ENCODE results near the gene ST7.

The ST7 gene

DNA sequence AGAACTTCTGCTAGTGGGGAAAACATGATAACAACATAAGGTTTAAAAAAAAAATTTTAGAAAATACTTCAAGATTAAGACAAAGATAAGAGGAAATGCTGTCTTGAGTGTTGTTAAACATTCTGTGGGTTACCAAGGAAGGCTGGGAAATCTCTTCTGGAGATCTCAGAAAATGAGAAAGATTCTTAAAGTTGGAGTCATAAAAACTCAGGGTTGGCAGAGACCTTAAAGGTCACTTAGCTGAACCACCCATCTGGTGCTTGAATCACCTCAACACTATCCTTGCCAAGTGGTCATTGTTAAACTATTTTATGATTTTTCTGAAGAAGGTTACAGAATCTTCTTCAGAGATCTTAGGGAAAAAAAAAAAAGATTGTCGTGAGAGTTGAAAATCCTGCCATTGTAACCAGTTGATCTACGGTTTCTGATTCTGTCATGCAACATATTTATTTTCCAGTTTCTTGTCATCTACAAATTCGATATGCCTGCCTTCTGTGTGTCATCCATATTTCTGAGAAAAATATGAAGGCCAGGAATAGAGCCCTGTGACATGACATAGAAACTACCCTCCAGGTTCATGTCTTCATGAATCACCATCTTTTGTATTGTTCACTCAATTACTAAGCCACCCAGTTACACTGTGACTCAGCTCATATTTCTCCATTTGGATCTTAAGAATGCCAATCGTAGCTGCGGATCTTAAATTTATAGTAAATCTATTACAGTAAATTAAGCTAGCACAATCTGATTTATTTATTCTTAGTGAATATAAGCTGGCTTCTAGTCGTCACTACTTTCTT lies 179.2 kb downstream of the ST7 start:
- H3F3A ChIP-seq (ENCODE audit: low read depth), result no peaks in the 10 kb centered on the region
- H3K9me2 ChIP-seq (replicated peaks; ENCODE audit: low read depth, low read length), result no peaks in the 10 kb centered on the region
- no peaks in the 10 kb centered on the region for H3K9me3 ChIP-seq (ENCODE audit: insufficient read depth, low read depth, low read length)
- TF ChIP-seq CTCF (conservative IDR thresholded peaks at IDR 0.05; ENCODE audit: low read length), result no peak
- no peaks in the 10 kb centered on the region for H3K27me3 ChIP-seq (ENCODE audit: insufficient read depth, low read length, poor library complexity, severe bottlenecking)
- no peak overlapping the region for H3K4me2 ChIP-seq (ENCODE audit: low read depth, low read length, poor library complexity, severe bottlenecking)
- H3K36me3 ChIP-seq (ENCODE audit: insufficient read depth, low read length), result no peaks in the 10 kb centered on the region
- H2AFZ ChIP-seq (ENCODE audit: low read length), result no peak overlapping the region
- no peaks in the 10 kb centered on the region for H4K20me1 ChIP-seq (ENCODE audit: insufficient read depth, low read length, poor library complexity, severe bottlenecking)
- H3K9ac ChIP-seq (ENCODE audit: low read depth, low read length, poor library complexity, severe bottlenecking), result no peak overlapping the region
- no peak overlapping the region for H3K4me3 ChIP-seq (ENCODE audit: low read length, poor library complexity, severe bottlenecking)
- no peaks in the 10 kb centered on the region for H3K4me1 ChIP-seq (ENCODE audit: insufficient read depth, low read length, poor library complexity, severe bottlenecking)
- H3K79me2 ChIP-seq (ENCODE audit: insufficient read depth, low read length), result no peaks in the 10 kb centered on the region

GRCh38 chr7:117133125-117133524 lies 179.8 kb downstream of the ST7 start:
- no peak overlapping the region for H3K4me3 ChIP-seq (ENCODE audit: low read length, poor library complexity, severe bottlenecking)
- H3K79me2 ChIP-seq (ENCODE audit: insufficient read depth, low read length), result no peaks in the 10 kb centered on the region
- no peaks in the 10 kb centered on the region for H3K9me3 ChIP-seq (ENCODE audit: insufficient read depth, low read depth, low read length)
- H3K9ac ChIP-seq (ENCODE audit: low read depth, low read length, poor library complexity, severe bottlenecking), result no peak overlapping the region
- no peaks in the 10 kb centered on the region for H3K9me2 ChIP-seq (replicated peaks; ENCODE audit: low read depth, low read length)
- no peaks in the 10 kb centered on the region for H3K27me3 ChIP-seq (ENCODE audit: insufficient read depth, low read length, poor library complexity, severe bottlenecking)
- H3F3A ChIP-seq (ENCODE audit: low read depth), result no peaks in the 10 kb centered on the region
- no peaks in the 10 kb centered on the region for H3K4me1 ChIP-seq (ENCODE audit: insufficient read depth, low read length, poor library complexity, severe bottlenecking)
- TF ChIP-seq CTCF (conservative IDR thresholded peaks at IDR 0.05; ENCODE audit: low read length) (no peak), EZH2phosphoT487 (IDR thresholded peaks at IDR 0.05; ENCODE audit: borderline replicate concordance) (no peak)
- no peaks in the 10 kb centered on the region for H3K36me3 ChIP-seq (ENCODE audit: insufficient read depth, low read length)
- H3K4me2 ChIP-seq (ENCODE audit: low read depth, low read length, poor library complexity, severe bottlenecking), result no peak overlapping the region
- no peaks in the 10 kb centered on the region for H4K20me1 ChIP-seq (ENCODE audit: insufficient read depth, low read length, poor library complexity, severe bottlenecking)
- no peak overlapping the region for H2AFZ ChIP-seq (ENCODE audit: low read length)

GRCh38 chr7:117134411-117134810 lies 181.1 kb downstream of the ST7 start:
- Histone ChIP-seq H2AFZ (ENCODE audit: low read length) (no peak overlapping the region), H3K36me3 (ENCODE audit: insufficient read depth, low read length) (no peaks in the 10 kb centered on the region), H3K4me3 (ENCODE audit: low read length, poor library complexity, severe bottlenecking) (no peak overlapping the region), H3K9me3 (ENCODE audit: insufficient read depth, low read depth, low read length) (no peaks in the 10 kb centered on the region), H3K9ac (ENCODE audit: low read depth, low read length, poor library complexity, severe bottlenecking) (no peak overlapping the region), H3K27me3 (ENCODE audit: insufficient read depth, low read length, poor library complexity, severe bottlenecking) (no peaks in the 10 kb centered on the region), H3K4me2 (ENCODE audit: low read depth, low read length, poor library complexity, severe bottlenecking) (no peak overlapping the region), H3K4me1 (ENCODE audit: insufficient read depth, low read length, poor library complexity, severe bottlenecking) (no peaks in the 10 kb centered on the region), H3K9me2 (replicated peaks; ENCODE audit: low read depth, low read length) (no peaks in the 10 kb centered on the region), H3F3A (ENCODE audit: low read depth) (no peaks in the 10 kb centered on the region), H3K79me2 (ENCODE audit: insufficient read depth, low read length) (no peaks in the 10 kb centered on the region), H4K20me1 (ENCODE audit: insufficient read depth, low read length, poor library complexity, severe bottlenecking) (no peaks in the 10 kb centered on the region)
- TF ChIP-seq EZH2phosphoT487 (IDR thresholded peaks at IDR 0.05; ENCODE audit: borderline replicate concordance) (no peak), CTCF (conservative IDR thresholded peaks at IDR 0.05; ENCODE audit: low read length) (no peak)
